Astrocyte of the spinal cord (primary cell): Measurements from ENCODE around the gene PROSER3.

Experiments
- DNase-seq: peaks from one replicate; pipeline ENCODE4 v3.0.0; 2011; ENCODE audit warnings: low read depth, low spot score
- H3K4me3 ChIP-seq: 2 replicates; pipeline ENCODE4 v1.5.1; 2011; ENCODE audit warnings: low read depth, mild to moderate bottlenecking, low read length, moderate library complexity
- in situ Hi-C: cut with HindIII; loops from 2 replicates; pipeline ENCODE4 v1.10.0; 2017; ENCODE audit warnings: low sequenced_read_pairs
- TF ChIP-seq, protein P1 (sequence below): IDR thresholded peaks from 2 replicates; pipeline ENCODE4 v1.5.1; 2012; ENCODE audit warnings: low read depth, mild to moderate bottlenecking, low read length, inconsistent platforms

The PROSER3 gene

DNA sequence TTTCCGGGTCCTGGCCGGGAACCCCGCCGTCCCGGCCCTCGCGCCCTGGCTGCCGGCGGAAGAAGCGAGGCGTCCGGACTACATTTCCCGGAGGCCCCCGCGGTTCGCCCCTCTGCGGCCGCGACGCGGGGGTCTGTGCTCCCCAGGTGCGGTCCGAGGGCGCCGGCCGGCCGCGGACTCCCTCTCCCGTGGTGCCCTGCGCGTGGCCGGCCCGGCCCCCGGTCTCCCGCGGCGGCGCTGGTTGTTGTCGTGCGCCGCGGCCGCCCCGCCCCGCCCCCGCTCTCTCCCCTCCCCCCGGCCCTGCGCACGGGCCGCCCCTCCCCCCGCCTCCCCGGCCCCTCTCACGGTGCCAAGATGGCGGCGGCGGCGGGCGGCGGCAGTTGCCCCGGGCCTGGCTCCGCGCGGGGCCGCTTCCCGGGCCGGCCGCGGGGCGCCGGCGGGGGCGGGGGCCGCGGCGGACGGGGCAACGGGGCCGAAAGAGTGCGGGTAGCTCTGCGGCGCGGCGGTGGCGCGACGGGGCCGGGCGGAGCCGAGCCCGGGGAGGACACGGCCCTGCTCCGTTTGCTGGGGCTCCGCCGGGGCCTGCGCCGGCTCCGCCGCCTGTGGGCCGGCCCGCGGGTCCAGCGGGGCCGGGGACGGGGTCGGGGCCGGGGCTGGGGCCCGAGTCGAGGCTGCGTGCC is 40.2 kb upstream of the PROSER3 start, which contains the start of gene KMT2B:
KMT2B (plus strand) TSS at position 339 of the 680 bp plus-strand sequence; CDS start at position 355, 16 bp downstream.
- TF ChIP-seq, protein P1, sequence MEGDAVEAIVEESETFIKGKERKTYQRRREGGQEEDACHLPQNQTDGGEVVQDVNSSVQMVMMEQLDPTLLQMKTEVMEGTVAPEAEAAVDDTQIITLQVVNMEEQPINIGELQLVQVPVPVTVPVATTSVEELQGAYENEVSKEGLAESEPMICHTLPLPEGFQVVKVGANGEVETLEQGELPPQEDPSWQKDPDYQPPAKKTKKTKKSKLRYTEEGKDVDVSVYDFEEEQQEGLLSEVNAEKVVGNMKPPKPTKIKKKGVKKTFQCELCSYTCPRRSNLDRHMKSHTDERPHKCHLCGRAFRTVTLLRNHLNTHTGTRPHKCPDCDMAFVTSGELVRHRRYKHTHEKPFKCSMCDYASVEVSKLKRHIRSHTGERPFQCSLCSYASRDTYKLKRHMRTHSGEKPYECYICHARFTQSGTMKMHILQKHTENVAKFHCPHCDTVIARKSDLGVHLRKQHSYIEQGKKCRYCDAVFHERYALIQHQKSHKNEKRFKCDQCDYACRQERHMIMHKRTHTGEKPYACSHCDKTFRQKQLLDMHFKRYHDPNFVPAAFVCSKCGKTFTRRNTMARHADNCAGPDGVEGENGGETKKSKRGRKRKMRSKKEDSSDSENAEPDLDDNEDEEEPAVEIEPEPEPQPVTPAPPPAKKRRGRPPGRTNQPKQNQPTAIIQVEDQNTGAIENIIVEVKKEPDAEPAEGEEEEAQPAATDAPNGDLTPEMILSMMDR: no peak
- in situ Hi-C loops: no loop called here
- peak within 1 kb of the TSS; percentile 82 for H3K4me3 ChIP-seq
- peak; percentile 98 for DNase-seq

DNA sequence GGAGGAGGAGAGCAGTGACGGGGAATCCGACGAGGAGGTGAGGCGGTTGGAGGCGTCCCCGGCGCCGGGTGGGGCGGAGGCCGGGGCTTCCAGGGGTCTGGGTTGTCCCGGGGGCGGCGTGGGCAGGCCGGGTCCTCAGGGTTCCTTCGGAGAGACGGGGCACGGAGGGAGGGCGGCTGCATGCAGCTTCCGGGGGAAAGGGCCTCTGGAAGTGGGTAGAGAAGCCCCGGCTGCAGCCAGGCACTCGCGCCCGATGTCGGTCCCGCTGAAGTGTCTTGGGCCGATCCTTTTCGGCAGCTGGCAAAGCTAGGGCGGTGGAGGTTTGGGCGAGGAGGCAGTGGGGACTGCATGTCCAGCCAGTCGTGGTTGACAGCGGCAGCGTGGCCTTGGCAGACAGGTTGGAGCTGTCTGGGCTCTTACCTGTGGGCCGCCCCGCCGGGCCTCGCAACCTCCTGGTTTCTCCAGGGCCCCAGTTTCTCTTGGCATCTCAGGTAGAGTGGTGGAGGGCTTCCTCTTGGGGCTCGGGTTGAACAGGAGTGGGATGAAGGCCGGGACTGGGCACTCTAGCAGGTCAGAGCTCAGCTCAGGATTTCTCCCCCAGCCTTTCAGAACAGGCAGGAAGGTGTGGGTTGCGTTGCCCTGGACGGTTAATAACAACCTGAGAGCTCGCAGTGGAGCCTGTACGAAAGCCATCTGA is 39.5 kb upstream of the PROSER3 start:
- H3K4me3 ChIP-seq: peak overlapping the region; percentile 82
- DNase-seq: peak; percentile 2

DNA sequence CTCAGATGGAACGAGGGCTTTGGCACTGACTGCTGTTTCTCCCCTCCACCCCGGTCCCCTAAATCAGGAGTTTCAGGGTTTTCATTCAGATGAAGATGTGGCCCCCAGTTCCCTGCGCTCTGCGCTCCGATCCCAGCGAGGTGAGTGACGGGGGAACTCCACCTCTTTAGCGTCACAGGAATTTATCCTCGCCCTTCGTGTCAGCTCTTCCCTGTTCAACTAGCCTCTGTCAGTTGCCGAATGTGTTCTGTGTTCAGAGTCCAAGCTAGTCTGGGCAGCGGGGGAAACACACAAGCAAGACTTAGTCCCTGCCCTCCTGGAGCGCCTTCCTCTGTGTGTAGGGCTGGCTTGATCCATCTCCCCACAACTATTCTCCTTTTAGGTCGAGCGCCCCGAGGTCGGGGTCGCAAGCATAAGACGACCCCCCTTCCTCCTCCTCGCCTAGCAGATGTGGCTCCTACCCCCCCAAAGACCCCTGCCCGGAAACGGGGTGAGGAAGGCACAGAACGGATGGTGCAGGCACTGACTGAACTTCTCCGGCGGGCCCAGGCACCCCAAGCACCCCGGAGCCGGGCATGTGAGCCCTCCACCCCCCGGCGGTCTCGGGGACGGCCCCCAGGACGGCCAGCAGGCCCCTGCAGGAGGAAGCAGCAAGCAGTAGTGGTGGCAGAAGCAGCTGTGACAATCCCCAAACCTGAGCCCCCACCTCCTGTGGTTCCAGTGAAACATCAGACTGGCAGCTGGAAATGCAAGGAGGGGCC is 38.4 kb upstream of the PROSER3 start:
- in situ Hi-C loops: no loop called here
- TF ChIP-seq, protein P1: no peak
- H3K4me3 ChIP-seq: peak overlapping the region; percentile 82
- DNase-seq: no peak

More for the DNA sequence above, 39.5 kb upstream of the PROSER3 start:
- TF ChIP-seq, protein P1: no peak
- in situ Hi-C loops: no loop called here

DNA sequence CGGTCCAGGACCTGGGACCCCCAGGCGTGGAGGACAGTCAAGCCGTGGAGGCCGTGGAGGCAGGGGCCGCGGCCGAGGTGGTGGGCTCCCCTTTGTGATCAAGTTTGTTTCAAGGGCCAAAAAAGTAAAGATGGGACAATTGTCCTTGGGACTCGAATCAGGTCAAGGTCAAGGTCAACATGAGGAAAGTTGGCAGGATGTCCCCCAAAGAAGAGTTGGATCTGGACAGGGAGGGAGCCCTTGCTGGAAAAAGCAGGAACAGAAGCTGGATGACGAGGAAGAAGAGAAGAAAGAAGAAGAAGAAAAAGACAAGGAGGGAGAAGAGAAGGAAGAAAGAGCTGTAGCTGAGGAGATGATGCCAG is 37.8 kb upstream of the PROSER3 start:
- no peak for DNase-seq
- H3K4me3 ChIP-seq: no peak overlapping the region
- TF ChIP-seq, protein P1: no peak
- in situ Hi-C loops: no loop called here

DNA sequence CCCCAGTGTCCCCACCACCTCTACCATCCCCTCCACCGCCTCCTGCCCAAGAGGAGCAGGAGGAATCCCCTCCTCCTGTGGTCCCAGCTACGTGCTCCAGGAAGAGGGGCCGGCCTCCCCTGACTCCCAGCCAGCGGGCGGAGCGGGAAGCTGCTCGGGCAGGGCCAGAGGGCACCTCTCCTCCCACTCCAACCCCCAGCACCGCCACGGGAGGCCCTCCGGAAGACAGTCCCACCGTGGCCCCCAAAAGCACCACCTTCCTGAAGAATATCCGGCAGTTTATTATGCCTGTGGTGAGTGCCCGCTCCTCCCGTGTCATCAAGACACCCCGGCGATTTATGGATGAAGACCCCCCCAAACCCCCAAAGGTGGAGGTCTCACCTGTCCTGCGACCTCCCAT is 37.3 kb upstream of the PROSER3 start:
- DNase-seq: no peak
- TF ChIP-seq, protein P1: no peak
- in situ Hi-C loops: no loop called here
- H3K4me3 ChIP-seq: no peak overlapping the region

DNA sequence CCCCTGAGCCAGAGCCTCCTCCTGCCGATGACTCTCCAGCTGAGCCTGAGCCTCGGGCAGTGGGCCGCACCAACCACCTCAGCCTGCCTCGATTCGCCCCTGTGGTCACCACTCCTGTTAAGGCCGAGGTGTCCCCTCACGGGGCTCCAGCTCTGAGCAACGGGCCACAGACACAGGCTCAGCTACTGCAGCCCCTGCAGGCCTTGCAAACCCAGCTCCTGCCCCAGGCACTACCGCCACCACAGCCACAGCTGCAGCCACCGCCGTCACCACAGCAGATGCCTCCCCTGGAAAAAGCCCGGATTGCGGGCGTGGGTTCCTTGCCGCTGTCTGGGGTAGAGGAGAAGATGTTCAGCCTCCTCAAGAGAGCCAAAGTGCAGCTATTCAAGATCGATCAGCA is 36.6 kb upstream of the PROSER3 start:
- TF ChIP-seq, protein P1: no peak
- DNase-seq: no peak
- in situ Hi-C loops: no loop called here
- no peak overlapping the region for H3K4me3 ChIP-seq
